Measurements from ENCODE around the gene NPPC.
A peak's percentile ranks its signal among the peaks of the same experiment; 100 is the strongest.
"Not testable (repeated sequence)": the region's sequence is repeated elsewhere in the genome, so short reads cannot be mapped to it uniquely, and the experiment has no call there.

The NPPC gene

DNA sequence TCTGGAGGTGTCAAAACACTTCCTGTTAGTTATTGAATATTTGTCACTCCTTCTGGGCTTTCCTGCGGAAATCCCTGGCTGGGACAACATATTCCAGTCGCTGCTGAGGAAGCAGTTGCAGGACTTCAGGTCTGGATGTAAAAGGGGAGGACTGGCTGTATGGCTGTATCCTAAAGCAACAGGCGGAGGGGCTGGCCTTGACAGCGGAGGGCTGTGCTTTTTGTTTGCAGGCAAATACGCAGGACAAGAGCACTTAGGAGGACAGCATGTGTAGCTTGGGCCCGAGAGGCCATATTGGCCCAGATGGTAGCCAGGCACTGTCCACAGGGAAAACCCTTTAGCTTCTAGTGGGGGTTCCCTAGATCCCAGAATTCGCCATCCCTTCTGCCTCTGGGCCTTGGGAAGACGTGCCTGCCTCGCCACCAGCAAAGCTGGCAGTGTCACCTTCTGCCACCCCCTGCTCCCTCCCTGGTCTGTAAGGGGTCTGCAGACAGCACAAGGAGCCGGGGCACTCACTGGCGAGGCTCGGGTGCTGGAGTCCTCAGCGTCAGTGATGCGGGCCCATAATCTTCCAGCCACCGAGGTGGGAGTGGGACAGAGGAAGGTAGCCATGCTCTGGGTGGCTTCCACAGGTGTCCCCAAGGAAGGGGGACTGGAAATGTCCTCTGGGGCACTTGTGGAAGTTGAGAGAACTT lies 6.7 kb downstream of the NPPC start:
- DNase-seq = no peak

GRCh38 chr2:231918501-231919330 lies 7.5 kb downstream of the NPPC start:
- DNase-seq = no peak

- no peak for DNase-seq
Observed at GRCh38 chr2:231917280-231918066, 8.7 kb downstream of the NPPC start.

DNA sequence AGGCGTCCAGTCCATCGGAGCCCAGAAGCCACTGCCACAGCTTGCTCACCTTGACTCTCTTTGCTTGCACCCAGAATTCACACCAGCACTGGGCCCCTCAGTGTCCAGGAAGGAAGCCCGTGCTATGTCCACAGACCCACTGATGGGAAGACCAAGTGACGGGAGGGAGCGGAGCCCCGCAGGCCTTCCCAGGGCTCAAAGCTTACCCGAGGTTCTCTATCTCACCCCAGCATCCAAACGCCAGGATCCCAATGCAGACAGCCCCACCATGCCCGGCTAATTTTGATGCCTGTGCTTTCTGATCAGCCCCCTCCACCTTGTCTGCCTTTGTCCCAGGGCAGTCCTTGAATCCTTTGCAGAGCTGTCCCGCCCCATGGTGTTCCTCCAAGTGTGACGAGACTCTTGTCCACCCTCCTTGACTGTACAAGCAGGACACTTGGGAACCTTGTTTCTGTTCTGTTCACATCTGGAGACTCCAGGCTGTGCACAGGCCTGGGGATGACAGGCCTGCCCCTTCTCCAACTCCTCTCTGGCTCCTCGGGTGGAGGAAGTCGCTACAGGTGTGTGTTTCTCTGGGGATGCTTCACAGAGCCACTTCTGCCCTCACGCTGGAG lies 12.0 kb downstream of the NPPC start:
- no peak for DNase-seq

GRCh38 chr2:231911381-231911780 lies 14.8 kb downstream of the NPPC start:
- no peak for DNase-seq

DNA sequence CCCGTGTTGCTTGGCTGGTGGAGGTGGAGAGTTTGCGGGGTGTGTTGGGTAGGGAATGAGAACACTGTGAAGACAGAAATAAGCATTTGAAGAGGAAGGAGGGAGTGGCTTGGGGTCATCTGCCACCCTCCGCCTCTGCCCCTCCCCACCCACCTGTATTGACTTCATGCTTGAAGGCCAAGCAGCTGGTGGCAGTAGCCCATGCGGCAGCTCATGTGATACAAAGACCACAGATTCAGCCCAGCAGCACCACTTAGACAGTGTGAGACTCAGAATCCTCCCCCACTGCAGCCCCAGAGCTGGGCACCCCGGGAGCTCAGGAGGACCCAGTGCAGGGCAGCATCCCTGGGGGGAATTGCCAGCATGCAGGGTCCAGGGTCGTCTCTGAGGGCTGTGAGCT lies 15.4 kb downstream of the NPPC start:
- DNase-seq = no peak

- DNase-seq = not testable (repeated sequence)
Observed at GRCh38 chr2:231910161-231910560, 16.0 kb downstream of the NPPC start.

- DNase-seq = no peak
Observed at GRCh38 chr2:231909631-231910030, 16.6 kb downstream of the NPPC start.

DNA sequence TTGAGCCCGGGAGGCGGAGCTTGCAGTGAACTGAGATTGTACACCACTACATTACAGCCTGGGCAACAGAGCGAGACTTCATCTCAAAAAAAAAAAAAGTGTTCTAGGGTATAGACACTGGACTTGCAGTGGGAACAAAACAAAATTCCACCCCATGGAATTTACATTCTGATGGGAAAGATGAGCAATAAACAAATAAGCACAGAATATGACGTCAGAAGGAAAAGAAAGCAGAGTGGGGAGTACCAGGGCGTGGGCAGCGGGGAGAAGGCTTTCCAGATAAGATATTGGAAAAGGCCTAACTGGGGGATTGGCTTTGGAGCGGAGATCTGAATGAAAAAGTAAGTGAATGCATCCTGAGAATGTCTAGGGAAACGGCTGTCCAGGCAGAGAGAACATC lies 17.6 kb downstream of the NPPC start:
- no peak for DNase-seq

- DNase-seq = no peak
Observed at GRCh38 chr2:231907765-231908164, 18.4 kb downstream of the NPPC start.

- no peak for DNase-seq
Observed at GRCh38 chr2:231905026-231905425, 21.2 kb downstream of the NPPC start.

- DNase-seq = no peak
Observed at GRCh38 chr2:231904161-231904611, 22.0 kb downstream of the NPPC start.

DNA sequence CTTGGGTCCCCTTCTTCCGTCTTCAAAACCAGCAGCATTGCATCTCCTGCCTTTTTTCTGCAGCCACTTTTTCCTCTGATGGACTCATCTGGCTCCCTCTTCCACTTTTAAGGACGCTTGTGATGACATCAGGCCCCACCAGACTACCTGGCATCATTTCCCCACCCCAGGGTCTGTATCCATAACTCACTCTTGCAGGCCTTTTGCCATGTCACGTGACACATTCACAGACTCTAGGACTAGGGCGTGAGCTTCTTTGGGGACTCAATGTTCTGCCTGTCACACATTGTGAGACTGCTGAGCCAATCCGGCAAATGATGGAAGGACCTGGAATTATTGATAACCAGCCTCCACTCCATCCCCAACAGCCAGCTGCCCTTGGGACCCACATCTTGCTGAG lies 23.6 kb downstream of the NPPC start:
- DNase-seq = no peak

GRCh38 chr2:231900972-231901371 lies 25.2 kb downstream of the NPPC start:
- DNase-seq = no peak

DNA sequence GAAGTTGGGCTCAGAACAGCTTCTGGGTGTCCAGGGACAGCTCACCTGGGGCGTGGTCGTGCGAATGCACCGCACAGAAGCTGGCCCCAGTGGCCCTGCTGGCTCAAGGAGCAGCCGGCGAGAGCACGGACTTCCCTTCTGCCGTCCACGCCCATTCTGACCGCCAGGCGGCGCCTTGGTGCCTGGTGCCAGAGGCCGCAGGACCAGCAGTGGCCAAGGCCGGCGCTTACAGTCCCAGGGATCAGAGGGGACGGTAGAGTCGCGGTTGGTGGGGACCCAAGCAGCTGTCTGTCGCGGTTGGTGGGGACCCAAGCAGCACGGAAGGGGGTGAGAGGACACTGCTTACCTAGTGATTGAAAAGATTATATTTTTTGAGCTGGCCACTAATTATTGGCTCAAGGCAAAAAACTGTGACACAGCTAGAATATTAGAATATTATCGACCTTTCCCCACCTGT lies 25.7 kb downstream of the NPPC start:
- DNase-seq = peak; percentile 35

GRCh38 chr2:231894566-231895380 lies 31.4 kb downstream of the NPPC start:
- DNase-seq = no peak

- no peak for DNase-seq
Observed at GRCh38 chr2:231891514-231891905, 34.7 kb downstream of the NPPC start.

- DNase-seq = no peak
Observed at GRCh38 chr2:231890896-231891513, 35.2 kb downstream of the NPPC start.

DNA sequence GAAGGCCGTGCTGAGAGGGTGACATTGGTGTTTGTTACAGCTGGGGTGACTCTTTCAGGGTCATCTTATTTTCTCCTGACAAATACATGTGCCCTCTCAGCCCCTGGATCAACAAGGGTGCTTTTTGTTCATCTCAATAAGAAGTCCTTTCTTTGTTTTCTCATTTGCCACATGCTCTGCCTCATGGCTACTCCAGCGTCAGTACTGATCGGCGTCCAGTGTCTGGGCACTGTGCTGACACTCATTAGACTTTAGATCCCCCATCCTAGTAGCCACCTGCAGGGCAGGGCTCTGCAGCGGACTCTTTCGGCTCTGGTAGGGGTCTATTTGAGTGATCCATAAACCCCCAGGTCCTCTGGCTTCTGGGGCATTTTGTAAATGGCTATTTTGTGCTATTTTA lies 38.4 kb downstream of the NPPC start:
- DNase-seq = no peak

DNA sequence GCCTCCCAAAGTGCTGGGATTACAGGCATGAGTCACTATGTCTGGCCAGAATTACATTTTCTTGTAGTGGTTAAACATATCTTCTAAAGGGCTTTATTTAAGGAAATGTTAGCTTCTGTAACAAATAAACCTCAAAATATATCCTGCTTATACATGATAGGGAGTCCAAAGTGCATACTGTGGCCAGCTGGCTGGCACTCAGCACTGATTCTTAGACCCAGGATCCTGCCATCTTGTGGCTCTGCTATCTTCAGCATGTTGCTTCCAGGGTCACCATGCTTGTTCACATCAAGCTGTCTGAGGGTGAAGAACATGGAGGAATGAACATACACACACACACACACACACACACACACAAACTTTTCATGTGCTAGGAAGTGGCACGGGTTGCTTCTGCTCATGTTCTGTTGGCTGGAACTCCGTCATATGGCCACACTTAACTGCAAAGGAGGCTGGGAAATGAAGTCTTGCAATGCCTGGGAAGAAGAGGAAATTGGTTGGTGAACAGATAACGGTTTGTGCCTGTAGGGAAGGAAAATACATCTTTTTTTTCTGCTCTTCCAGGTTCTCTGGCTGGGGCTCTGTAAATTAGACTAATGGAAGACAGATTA lies 40.0 kb downstream of the NPPC start:
- no peak for DNase-seq

Measured in stimulated activated naive CD4-positive, alpha-beta T cell treated with Interleukin-2 at 50 U/mL for 16 hours (primary cell).